ENCODE measurements around the gene CTSF.
"Not testable (repeated sequence)": the region's sequence is repeated elsewhere in the genome, so short reads cannot be mapped to it uniquely, and the experiment has no call there.

The CTSF gene

DNA sequence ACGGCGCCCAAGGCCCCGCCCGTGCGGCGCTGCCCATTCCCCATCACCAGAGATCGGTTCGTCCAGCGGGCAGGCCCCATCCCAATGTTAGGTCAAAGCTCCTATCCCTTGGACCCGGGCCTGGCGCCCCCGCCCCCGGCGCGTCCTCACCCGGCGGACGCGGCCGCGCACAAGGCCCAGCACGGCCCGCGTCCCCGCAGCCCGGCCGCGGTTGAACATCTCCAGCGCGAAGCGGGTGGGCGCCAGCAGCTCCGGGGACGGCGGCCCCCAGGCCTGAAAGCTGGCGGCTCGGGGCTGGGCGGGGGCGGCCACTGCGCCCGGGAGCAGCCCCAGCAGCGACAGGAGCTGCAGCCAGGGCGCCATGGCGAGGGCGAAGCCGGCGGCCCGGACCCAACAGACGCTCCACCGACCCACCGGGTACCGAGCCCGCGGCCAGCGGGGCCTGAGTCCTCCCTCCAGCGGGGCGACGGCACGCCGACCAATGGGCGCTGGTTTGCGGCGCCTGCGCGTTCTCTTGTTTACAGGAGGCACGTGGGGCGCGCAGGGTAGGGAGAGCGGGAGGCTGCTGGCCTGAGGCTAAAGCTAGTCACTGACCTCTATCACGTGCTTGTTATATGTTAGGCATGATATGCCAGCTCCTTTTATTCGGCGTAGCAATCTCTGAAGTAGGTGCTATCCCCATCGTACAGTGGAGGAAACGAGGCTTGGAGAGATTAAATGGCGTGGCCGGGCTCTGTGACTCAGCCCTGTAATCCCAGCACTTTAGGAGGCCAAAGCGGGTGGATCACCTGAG lies at the start of gene CTSF:
Gene CTSF (minus strand): TSS at position 483 of the 793 bp plus-strand sequence. CDS start 120 bp downstream, at position 363.
- DNase-seq: peak; percentile 72

DNA sequence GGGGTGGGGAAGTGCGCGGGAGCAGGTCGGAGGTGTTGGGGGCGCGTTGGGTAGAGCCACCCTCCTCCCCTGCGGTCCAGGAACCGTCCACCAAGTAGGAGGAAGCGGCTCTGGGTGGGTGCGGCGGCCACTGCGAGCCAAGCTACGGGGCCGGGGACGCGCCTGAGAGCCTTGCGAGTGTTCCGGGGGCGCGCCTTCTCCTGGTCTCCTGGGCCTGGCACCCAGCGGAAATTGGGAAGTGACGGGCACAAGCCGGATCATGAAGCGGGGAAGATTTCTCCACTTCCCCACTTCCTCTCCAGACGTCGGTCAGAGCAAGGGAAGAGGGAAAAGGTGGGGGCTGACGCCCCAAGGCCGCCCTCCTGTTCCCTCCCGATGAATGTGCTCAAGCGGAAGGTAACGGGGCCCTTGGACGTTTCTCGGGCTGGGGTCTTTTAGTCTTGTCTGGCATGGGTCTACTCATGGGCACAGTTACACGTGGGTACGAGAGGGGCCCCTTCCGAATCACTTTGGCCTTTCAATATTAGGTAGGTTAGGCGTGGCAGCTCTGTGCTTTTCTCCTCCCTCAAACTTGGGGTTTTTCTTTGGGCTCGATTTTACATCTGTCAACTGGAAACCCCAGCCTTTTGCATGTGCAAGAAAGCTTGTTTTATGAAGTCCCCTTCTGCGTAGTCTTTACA lies 48.9 kb upstream of the CTSF start:
- DNase-seq: no peak

DNA sequence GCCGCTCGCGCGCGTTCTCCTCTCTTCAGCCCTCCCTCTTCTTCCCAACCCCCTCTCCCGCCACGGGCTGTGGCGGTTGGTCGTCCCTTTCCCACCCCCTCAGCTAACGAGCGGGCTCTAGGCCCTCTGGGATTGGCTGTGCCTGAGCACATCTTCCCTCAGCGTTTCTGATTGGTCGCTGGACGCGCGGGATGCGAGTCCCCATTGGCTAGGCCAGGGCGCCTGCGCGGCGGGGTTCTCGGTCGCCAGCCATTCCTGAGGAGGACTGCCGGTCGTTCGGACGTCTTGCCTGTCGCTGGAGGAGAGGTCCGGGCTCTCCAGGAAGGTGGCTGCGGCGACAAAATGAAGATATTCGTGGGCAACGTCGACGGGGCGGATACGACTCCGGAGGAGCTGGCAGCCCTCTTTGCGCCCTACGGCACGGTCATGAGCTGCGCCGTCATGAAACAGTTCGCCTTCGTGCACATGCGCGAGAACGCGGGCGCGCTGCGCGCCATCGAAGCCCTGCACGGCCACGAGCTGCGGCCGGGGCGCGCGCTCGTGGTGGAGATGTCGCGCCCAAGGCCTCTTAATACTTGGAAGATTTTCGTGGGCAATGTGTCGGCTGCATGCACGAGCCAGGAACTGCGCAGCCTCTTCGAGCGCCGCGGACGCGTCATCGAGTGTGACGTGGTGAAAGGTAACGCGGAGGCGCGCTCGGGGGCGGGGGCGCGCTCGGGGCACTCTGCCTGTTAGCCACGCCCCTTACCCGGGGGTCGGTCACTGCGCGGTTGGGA lies 48.2 kb upstream of the CTSF start, which contains the start of gene RBM14:
Gene RBM14 (plus strand): TSS at position 252 of the 776 bp plus-strand sequence. CDS start 91 bp downstream, at position 343.
- peak; percentile 98 for DNase-seq

DNA sequence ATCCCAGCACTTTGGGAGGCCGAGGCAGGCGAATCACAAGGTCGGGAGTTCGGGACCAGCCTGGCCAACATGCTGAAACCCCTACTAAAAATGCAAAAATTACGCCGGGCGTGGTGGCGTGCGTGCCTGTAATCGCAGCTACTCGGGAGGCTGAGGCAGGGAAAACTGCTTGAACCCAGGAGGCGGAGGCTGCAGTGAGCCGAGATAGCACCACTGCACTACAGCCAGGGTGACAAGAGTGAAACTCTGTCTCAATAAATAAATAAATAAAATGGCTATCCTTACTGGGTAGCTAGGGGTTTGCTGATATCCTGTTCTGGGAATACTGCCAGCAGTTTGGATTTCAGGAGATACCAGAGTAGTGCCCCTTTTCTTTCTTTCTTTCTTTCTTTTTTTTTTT lies 45.7 kb upstream of the CTSF start:
- no peak for DNase-seq

DNA sequence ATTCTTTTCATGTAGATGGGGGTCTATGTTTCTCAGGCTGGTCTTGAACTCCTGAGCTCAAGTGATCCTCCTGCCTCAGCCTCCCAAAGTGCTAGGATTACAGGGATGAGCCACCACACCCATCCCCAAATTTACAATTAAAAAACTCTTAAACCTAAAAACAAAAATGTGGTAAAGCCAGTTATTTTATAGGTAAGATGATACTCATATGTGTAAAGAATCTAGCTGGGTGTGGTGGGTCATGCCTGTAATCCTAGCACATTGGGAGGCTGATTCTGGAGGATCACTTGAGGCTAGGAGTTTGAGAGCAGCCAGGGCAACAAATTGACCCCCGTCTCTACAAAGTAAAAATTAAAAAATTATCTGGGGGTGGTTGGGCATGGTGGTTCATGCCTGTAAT lies 44.1 kb upstream of the CTSF start:
- DNase-seq: no peak

DNA sequence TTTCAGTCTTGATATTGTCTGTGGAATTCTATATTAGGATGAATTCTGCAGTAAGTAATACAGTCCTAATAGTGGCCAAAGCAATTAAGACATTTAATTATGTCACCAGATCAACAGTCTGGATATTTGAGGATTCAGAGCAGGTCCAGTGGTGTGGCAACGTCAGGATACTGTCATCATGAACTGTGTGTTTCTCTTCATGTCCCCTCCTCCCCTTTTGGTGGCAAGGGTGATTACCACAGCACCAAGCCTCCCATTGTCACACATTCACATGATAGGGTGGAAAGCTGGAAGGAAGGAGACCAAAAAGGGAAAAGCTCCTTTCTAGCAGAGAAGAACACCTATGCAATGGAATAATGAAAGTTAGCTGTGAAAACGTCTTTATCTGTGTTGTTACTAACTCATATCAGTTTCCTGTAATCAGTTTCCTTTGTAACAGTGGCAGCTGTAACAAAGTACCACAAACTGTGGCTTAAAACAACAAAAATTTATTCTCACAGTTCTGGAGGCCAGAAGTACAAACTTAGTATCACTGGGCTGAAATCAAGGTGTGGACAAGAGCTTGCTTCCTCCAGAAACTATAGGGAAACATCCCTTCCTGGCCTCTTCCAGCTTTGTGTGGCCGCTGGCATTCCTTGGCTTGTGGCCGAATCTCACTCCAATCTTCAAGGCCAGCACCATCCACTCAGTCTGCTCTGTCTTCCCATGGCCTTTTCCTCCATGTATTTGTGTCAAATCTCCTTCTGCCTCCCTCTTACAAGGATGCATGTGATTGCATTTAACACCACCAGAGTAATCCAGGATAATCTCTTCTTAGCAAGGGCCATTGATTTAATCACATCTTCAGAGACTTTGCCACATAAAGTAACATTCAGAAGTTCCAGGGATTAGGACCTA lies 41.6 kb upstream of the CTSF start:
- no peak for DNase-seq

DNA sequence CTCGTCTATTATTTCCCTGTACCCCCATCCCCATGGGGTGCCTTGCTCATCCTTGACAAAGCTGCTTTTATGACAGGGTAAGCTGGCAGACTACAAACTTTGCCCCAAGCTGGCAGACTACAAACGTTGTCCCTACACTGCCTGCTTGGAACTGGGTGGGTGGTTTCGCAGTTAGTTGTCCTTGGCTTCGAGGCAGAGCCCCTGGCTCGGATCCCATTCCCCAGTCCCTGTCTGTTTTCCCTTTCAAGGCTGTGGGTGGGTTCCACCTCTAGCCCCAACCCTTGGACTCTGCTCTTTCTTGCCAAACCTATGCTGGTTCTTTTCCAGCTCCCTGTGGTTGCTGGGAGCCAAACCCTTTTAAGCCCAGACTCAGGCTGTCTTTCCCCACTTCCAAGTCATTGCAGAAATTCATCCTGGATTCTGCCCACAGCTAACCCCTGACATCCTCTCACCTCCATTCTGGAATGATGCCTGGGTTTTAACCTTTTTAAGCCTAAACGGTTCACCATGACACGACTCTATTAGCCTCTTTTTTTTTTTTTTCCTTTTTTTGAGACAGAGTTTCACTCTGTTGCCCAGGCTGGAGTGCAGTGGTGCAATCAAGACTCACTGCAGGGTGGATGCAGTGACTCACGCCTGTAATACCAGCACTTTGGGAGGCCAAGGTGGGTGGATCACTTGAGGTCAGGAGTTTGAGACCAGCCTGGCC lies 38.9 kb upstream of the CTSF start:
- DNase-seq: no peak

DNA sequence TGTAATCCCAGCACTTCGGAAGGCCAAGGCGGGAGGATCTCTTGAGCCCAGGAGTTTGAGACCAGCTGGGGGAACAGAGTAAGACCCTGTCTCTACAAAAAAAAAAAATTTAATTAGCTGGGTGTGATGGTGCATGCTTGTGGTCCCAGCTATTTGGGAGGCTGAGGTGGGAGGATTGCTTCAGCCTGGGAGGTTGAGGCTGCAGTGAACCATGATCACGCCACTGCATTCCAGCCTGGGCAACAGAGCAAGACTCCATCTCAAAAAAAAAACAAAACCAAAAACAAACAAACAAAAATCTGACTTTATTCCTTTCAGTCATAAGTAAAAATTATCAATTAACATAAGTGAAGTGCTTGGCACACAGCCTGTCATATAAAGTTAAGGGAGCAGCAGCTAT lies 38.2 kb upstream of the CTSF start:
- not testable (repeated sequence) for DNase-seq

DNA sequence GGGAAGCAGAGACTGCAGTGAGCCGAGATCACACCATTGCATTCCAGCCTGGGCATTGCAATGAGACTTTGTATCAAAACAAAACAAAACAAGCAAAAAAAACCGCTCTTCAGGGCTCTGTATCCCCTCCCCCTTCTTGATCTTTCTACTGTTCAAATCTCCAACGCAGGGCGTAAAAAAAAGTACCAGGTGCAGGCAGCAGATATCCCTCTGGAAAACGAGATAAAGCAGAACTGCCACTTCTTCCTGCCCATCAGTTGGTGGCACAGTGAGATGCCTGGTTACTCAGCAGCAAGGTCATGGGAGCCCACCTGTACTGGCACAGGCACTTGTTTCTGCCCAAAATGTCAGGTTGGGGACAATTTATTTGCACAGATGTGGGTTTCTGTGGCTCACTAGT lies 35.7 kb upstream of the CTSF start:
- no peak for DNase-seq

DNA sequence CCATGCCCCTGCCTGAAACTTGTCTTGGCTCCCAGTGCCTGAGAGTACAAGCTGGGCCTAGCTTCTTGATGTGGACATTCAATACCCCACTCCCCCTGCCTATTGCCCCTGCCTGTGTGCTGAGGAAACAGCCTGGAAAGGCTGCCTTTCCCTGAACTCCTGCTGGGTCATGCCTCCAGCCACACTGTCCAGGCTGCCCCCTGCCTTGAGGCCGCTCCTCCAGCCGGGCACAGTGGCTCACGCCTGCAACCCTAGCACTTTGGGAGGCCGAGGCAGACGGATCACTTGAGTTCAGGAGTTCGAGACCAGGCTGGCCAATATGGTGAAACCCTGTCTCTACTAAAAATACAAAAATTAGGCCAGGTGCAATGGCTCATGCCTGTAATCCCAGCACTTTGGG lies 34.7 kb upstream of the CTSF start:
- DNase-seq: no peak

DNA sequence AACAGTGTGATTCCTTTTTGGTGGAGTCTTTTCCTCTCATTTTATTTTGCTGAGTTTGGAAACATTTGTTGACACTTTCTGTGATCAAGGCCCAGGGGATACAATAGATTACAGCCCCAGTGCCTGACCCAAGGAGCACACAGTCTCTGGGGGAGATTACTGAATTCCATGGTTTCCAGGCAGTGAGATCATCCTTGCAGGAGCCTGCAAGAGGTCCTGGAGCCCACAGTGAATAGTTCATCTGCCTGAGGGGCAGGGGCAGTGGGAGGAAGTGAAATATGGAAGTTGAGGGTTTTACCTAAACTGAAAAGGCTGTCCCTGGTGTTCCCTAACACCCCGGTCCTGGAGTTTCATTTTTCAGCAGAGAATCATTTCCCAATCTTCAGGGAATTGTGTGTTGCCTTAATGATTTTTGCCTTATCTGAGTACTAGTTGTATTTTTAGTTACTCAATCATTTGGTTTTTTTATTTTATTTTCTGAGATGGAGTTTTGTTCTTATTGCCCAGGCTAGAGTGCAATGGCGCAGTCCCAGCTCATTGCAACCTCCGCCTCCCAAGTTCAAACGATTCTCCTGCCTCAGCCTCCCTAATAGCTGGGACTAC lies 32.3 kb upstream of the CTSF start:
- no peak for DNase-seq

DNA sequence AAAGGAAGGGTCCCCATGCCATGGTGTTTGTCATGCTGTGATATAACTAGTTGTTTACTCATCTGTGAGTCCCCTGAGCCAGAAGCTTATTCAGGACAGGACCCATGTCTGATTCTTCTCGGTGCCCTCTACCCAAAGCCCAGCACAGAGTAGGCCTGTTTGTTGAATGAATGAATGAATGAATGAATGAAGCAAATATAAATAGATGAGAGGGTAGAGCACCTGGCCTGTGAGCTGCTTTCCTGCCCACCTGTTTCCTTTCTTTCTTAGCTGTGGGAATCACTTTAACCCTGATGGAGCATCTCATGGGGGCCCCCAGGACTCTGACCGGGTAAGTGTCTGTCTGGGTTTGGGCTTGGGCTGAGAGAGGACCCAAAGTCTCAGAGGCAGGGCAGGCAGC lies 31.8 kb upstream of the CTSF start:
- no peak for DNase-seq

DNA sequence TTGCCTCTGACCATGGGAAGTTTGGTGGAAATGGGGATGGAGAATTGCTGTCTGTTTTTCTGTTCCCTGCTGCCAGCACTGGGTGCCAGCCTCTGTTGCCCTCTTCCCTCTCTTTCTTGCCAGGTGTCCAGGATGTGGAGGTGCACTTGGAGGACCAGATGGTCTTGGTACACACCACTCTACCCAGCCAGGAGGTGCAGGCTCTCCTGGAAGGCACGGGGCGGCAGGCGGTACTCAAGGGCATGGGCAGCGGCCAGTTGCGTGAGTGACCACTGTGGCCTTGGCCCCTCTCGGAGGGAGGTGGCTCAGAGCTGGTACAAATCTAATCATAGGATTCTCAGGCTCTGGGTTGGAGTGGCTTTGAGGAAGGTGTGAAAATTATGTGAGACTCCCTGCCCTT lies 30.6 kb upstream of the CTSF start:
- no peak for DNase-seq

DNA sequence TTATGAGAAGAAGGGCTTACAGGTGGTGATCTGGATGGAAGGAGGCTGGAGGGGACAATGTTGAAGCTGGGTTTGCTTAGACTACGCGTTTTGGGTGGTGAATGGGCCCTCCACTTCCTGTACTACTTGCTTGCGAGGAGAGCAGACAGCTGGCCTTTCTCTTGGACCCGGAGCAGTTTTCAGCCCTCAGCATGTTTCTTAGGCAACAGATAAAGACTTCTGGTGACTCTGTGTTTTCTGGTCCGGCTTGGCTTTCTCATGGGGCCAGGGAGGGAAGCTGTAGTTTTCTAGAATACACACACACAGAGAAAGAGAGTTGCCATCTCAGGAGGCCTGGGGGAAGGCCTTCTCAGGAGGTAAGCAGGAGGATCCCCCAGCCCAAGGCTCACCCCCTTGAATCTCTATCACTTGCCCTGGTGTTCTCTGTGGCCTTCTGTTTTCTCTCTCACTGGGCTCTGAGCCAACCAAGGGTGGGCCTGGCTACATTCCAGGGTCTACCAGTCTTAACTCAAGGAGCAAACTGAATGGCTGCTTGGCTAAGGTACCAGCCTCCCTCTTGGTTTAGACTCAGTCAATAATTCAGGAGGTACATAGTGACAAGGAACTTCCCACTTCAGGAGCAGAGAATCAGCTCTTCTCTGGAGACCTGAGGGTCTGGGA lies 27.0 kb upstream of the CTSF start:
- DNase-seq: no peak

DNA sequence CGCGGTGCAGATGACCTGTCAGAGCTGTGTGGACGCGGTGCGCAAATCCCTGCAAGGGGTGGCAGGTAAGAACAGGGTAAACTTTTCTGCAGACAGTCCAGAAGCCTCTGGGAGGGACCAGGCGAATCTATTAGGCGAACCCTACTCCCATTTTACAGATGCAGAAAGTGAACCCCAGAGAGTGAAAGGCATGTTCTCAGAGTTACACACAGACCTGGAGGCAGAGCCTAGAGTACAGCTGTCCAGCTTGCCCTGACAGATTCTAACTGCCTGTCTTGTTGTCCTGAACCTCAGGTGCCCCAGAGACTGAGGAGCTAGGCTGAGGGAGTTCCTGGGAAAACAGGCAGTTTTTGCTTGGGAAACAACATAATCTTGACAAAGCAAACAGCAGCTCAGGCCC lies 25.2 kb upstream of the CTSF start:
- no peak for DNase-seq

DNA sequence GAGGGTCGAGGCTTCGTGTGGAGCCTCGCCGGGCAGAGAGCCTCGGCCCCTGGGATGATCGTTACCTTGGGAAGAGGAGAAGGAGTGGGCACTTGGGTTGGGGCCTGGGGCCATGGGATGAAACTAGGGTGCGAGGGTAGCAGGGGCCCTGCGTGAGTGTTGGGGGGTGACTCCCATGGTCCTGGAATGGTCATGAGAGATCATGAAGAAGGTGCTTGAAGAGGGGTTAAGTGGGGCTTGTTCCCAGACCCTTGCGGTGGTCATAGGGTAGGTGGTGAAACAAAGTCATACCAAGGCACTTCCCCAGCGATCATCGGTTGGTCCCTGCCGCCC lies 24.9 kb upstream of the CTSF start:
- no peak for DNase-seq

DNA sequence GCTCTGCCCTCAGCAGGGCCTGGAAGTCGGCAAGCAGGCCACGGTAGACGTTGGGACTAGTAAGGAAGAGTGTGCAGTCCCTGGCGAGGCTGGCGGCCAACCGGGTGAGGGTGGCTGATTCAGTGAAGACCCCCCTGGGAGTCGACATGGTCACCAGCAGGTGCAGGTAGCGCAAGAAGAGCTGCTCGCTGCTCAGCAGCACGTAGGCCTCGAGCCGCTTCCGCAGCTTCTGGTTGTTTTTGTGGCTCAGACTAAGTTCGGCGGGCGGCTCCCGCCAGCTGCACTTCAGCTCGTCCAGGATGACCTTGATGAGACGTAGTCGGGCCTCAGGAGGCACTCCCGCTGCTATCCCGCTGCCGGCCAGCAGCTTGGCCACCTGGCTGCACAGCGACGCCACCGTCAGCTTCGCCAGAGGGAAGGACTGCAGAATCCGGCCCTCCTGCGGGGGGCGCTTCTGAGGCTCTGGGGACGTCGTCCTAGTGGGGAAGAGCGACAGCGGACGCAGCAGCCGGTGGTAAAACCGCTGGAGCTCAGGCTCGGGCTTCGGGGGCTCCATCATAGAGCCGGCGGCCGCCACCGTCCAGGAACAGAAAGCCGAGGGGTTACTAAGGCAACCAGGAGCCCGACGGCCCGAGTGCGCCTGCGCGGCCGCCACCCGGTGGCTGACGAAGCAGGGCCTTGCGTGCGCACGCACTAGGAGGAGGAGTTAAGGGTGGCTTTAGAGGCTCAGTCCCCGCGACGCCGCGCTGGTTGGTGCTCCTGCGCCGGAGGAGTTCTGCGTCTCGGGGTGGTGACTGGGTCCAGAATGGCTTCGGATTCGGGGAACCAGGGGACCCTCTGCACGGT lies 24.3 kb upstream of the CTSF start, which contains the start of the genes CCDC87 and CCS:
Gene CCDC87 (minus strand): TSS at position 607 of the 846 bp plus-strand sequence. CDS start 48 bp downstream, at position 559.
Gene CCS (plus strand): TSS at position 729 of the 846 bp plus-strand sequence. CDS start 77 bp downstream, at position 806.
- DNase-seq: peak; percentile 93

DNA sequence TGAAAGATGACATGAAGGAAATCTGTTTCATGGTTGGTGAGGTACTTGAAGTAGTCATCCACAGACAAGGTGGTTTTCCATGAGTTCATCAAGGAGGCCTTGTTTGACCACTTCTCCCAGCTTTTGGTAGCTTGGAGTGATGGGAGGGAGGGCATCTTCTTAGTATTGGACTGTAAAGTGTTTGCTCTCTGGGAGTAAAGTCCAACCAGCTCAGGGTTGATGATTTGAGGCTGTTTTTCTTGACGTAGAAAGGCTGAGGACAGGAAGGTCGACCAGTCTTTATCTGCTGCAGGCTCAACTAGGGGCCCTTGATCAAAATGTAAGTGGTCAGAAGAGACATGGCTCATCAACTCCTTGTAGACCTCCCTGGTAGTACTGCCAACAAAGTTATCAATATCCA lies 22.8 kb upstream of the CTSF start:
- DNase-seq: no peak

DNA sequence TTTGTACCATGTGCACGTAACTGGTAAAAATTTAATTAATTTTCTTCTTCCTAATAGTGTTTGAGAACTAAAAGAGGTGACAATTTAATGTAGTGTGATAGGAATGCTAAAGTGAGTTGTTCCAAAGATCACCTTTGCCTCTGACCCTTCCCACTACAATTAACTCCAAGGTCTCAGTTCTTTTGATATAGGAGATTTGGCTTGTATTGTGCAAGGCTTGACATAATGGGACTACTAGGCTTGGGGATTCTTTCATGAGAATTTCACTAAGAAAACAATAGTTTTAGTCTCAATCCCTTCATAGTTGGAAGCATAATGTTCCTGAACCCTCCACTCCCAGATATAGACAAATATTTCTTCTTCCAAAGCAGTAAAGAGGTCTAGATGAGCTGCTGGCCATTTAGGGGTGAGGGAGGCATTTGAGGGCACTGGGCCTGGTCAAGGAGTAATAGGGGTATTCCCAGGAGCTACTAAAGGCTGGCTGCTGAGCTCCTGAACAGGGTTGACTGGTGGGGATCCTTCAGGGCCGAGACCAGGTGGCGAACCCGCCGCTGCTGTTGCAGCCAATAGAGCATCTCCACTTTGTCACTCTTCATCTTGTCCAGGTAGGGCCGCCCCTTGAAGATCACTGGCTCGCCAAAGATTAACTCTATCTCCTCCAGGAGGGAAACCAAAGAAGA lies 21.7 kb upstream of the CTSF start:
- no peak for DNase-seq
